BE2C (cell line): Measurements from ENCODE around the gene SLC37A1.

Source experiments
- DNase-seq: peaks from one replicate; pipeline ENCODE4 v3.0.0-alpha.2; 2020
- H3K27me3 ChIP-seq: fragments of 250-450 bp; sonication (Bioruptor Pico); 2 replicates; pipeline ENCODE4 v1.5.1; 2020; ENCODE audit warnings: mild to moderate bottlenecking
- H3K36me3 ChIP-seq: fragments of 250-450 bp; sonication (Bioruptor Pico); 2 replicates; pipeline ENCODE4 v1.5.1; 2020; ENCODE audit warnings: mild to moderate bottlenecking
- H3K4me1 ChIP-seq: fragments of 250-450 bp; sonication (Bioruptor Pico); 2 replicates; pipeline ENCODE4 v1.5.1; 2020
- H3K4me3 ChIP-seq: 2 replicates; pipeline ENCODE4 v1.5.1; 2011; ENCODE audit warnings: low read depth, low read length
- H3K9me3 ChIP-seq: fragments of 250-450 bp; sonication (Bioruptor Pico); 2 replicates; pipeline ENCODE4 v1.5.1; 2020
- CTCF ChIP-seq: IDR thresholded peaks from 2 replicates; pipeline ENCODE4 v1.5.1; 2012; ENCODE audit warnings: mild to moderate bottlenecking, low read depth, low read length

The SLC37A1 gene

GRCh38 chr21:42539342-42539741, 25.7 kb downstream of the SLC37A1 start:
- Histone ChIP-seq H3K4me3 (no peak overlapping the region), H3K4me1 (peaks cover 24% of the 10 kb centered on the region), H3K27me3 (no peaks in the 10 kb centered on the region), H3K36me3 (no peaks in the 10 kb centered on the region), H3K9me3 (no peaks in the 10 kb centered on the region)
- DNase-seq = no peak
- TF ChIP-seq CTCF = no peak

- TF ChIP-seq CTCF = peak; percentile 38
- Histone ChIP-seq H3K4me1 (peaks cover 23% of the 10 kb centered on the region), H3K27me3 (no peaks in the 10 kb centered on the region), H3K36me3 (no peaks in the 10 kb centered on the region), H3K4me3 (no peak overlapping the region), H3K9me3 (no peaks in the 10 kb centered on the region)
- no peak for DNase-seq
Observed at GRCh38 chr21:42539931-42540343, 26.3 kb downstream of the SLC37A1 start.

DNA sequence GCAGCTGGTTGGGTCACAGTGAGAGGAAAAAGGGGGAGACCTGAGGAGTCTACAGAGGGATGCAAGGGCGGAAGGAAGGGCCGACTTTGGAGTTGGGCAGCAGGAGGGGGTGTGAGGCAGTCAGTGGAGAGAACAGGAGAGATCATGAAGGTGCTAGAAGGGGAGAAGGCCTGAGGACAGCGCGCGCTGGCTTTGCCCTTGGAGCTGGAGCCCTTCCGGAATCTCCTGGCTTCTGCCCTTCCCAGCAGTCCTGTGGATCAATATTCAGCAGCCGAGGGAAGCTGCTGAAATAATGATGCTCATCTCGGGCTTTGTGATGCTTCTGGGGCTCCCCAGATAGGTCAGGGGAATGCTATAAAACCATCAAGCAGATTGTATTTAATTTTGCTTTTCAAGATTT, 26.7 kb downstream of the SLC37A1 start:
- no peaks in the 10 kb centered on the region for H3K9me3 ChIP-seq
- H3K4me3 ChIP-seq = no peak overlapping the region
- no peaks in the 10 kb centered on the region for H3K36me3 ChIP-seq
- peaks cover 22% of the 10 kb centered on the region for H3K4me1 ChIP-seq
- no peak for DNase-seq
- H3K27me3 ChIP-seq = no peaks in the 10 kb centered on the region
- TF ChIP-seq CTCF = no peak

DNA sequence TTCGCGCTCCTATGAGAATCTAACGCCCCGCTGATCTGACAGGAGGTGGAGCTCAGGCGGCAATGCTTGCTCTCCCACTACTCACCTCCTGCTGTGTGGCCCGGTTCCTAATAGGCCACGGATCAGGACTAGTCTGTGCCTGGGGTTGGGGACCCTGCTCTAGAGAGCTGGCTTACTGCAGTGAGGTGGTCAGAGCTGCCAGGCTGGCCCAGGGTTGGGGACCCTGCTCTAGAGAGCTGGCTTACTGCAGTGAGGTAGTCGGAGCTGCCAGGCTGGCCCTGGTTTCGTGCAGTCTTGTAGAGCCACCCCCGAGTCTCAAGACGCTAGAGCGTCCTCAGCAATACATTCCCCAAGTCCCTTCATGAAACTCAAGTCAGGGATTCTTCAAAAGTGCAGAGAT, 27.5 kb downstream of the SLC37A1 start:
- H3K4me1 ChIP-seq = peaks cover 17% of the 10 kb centered on the region
- no peak for DNase-seq
- H3K9me3 ChIP-seq = no peaks in the 10 kb centered on the region
- H3K36me3 ChIP-seq = no peaks in the 10 kb centered on the region
- no peaks in the 10 kb centered on the region for H3K27me3 ChIP-seq
- no peak overlapping the region for H3K4me3 ChIP-seq
- TF ChIP-seq CTCF = no peak

DNA sequence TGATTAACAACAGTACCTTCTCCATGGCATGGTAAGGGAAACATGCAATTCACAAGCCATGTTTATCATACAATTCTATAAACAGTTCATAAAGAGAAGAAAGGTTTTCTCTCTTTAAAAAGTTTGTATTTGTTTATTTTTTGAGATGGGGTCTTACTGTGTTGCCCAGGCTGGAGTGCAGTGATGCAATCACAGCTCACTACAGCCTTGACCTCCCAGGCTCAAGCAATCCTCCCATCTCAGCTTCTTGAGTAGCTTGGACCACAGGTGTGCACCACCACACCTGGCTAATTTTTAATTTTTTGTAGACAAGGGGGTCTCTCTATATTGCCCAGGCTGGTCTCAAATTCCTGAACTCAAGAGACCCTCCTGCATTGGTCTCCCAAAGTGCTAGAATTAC, 28.0 kb downstream of the SLC37A1 start:
- H3K9me3 ChIP-seq = no peaks in the 10 kb centered on the region
- no peaks in the 10 kb centered on the region for H3K27me3 ChIP-seq
- H3K4me3 ChIP-seq = no peak overlapping the region
- DNase-seq = no peak
- H3K36me3 ChIP-seq = no peaks in the 10 kb centered on the region
- TF ChIP-seq CTCF = no peak
- peaks cover 17% of the 10 kb centered on the region for H3K4me1 ChIP-seq

- TF ChIP-seq CTCF = no peak
- no peak overlapping the region for H3K4me3 ChIP-seq
- no peaks in the 10 kb centered on the region for H3K9me3 ChIP-seq
- no peaks in the 10 kb centered on the region for H3K27me3 ChIP-seq
- no peak for DNase-seq
- no peaks in the 10 kb centered on the region for H3K36me3 ChIP-seq
- peaks cover 13% of the 10 kb centered on the region for H3K4me1 ChIP-seq
Observed at GRCh38 chr21:42542196-42542595, 28.5 kb downstream of the SLC37A1 start.
